ENCODE results near the gene DYRK1A.

DYRK1A gene

DNA sequence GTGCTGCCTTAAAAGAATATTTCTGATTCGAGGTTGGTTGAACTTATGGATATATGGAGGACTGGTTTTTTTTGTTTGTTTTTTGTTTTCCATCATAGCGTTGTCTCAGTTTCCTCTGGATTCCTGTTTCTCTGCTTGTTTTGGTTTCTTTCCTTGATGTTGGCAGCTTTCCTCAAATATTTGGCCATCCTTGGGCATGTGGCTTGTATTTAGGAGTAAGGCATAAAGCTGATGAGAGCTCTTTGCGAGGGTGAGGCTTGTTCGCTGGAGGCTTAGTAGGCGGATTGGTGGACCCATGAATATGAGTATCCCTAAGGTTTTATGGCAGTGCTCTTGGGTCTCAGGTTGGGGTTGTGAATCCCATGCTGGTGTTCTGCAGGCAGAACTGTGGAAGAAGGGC is 22.9 kb downstream of the DYRK1A start:
- POLR2A ChIA-PET (ENCODE audit: low non-redundant PET) = no interaction called here
- H3K27ac ChIP-seq = no peak overlapping the region
- CTCF ChIA-PET = no interaction called here
- TF ChIP-seq, protein P1, sequence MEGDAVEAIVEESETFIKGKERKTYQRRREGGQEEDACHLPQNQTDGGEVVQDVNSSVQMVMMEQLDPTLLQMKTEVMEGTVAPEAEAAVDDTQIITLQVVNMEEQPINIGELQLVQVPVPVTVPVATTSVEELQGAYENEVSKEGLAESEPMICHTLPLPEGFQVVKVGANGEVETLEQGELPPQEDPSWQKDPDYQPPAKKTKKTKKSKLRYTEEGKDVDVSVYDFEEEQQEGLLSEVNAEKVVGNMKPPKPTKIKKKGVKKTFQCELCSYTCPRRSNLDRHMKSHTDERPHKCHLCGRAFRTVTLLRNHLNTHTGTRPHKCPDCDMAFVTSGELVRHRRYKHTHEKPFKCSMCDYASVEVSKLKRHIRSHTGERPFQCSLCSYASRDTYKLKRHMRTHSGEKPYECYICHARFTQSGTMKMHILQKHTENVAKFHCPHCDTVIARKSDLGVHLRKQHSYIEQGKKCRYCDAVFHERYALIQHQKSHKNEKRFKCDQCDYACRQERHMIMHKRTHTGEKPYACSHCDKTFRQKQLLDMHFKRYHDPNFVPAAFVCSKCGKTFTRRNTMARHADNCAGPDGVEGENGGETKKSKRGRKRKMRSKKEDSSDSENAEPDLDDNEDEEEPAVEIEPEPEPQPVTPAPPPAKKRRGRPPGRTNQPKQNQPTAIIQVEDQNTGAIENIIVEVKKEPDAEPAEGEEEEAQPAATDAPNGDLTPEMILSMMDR (conservative IDR thresholded peaks at IDR 0.05; ENCODE audit: low read depth) = no peak
- no peak for DNase-seq (ENCODE audit: low spot score)

- no peak for DNase-seq (ENCODE audit: low spot score)
- POLR2A ChIA-PET (ENCODE audit: low non-redundant PET) = no interaction called here
These were observed 25.1 kb downstream of the DYRK1A start for GRCh38 chr21:37391666-37392065.

DNA sequence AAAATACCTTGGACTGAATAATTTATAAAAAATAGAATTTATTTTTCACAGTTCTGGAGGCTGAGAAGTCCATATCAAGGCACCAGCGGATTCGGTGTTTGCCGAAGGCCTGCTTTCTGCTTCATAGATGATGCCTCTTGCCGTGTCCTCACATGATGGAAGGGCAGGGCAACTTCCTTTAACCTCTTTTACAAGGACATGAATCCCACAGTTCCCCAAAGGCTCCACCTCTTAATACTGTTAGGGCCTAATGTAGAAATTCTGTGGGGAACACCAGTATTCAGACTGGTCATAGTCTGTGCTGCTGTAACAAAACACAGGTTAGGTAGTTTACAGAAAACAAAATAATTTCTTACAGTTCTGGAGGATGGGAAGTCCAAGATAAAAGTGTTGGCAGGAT is 25.9 kb downstream of the DYRK1A start:
- TF ChIP-seq, protein P1 (conservative IDR thresholded peaks at IDR 0.05; ENCODE audit: low read depth) = no peak
- DNase-seq (ENCODE audit: low spot score) = no peak
- no peak overlapping the region for H3K27ac ChIP-seq
- POLR2A ChIA-PET (ENCODE audit: low non-redundant PET) = no interaction called here
- CTCF ChIA-PET = interaction anchor here (0.6 to 0.8 kb wide), 2 partner anchors 12 to 18 kb away, joined by 3 to 6 read pairs; no protein-coding TSS in a partner anchor

More at GRCh38 chr21:37391666-37392065, 25.1 kb downstream of the DYRK1A start:
- TF ChIP-seq, protein P1 (conservative IDR thresholded peaks at IDR 0.05; ENCODE audit: low read depth) = no peak
- CTCF ChIA-PET = interaction anchor here (0.8 to 1.3 kb wide), 2 partner anchors 19 to 72 kb away, joined by 5 to 6 read pairs; no protein-coding TSS in a partner anchor
- H3K27ac ChIP-seq = no peak overlapping the region

- ChIA-PET CTCF (no interaction called here), POLR2A (ENCODE audit: low non-redundant PET) (no interaction called here)
- TF ChIP-seq, protein P1 (conservative IDR thresholded peaks at IDR 0.05; ENCODE audit: low read depth) = no peak
- H3K27ac ChIP-seq = no peak overlapping the region
- no peak for DNase-seq (ENCODE audit: low spot score)
These were observed 26.5 kb downstream of the DYRK1A start for GRCh38 chr21:37393030-37393429.

DNA sequence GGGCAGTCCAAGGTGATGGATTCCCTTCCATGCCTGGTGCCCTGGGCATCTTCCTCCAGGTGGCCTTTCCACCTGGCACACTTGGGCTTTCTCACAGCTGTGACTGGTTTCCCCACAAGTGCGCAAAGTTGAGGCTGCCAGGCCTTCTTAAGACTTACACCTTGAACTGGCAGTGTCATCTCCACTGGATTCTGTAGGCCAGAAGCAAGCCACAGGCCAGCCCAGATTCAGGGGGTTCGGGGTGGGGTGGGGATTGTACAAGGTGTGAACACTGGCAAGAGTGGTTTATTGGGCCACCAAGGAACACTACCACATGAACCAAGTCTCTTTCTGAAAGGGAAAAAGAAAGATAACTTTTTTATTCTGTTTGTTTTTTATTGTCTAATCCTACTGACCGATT is 27.2 kb downstream of the DYRK1A start:
- POLR2A ChIA-PET (ENCODE audit: low non-redundant PET) = no interaction called here
- no peak overlapping the region for H3K27ac ChIP-seq
- TF ChIP-seq, protein P1 (conservative IDR thresholded peaks at IDR 0.05; ENCODE audit: low read depth) = no peak
- no peak for DNase-seq (ENCODE audit: low spot score)
- CTCF ChIA-PET = no interaction called here

GRCh38 chr21:37395961-37396360 is 29.4 kb downstream of the DYRK1A start:
- no peak for DNase-seq (ENCODE audit: low spot score)
- TF ChIP-seq, protein P1 (conservative IDR thresholded peaks at IDR 0.05; ENCODE audit: low read depth) = no peak
- ChIA-PET CTCF (no interaction called here), POLR2A (ENCODE audit: low non-redundant PET) (no interaction called here)
- H3K27ac ChIP-seq = no peak overlapping the region

GRCh38 chr21:37396855-37397254 is 30.3 kb downstream of the DYRK1A start:
- no peak for DNase-seq (ENCODE audit: low spot score)
- POLR2A ChIA-PET (ENCODE audit: low non-redundant PET) = no interaction called here
- CTCF ChIA-PET = no interaction called here
- H3K27ac ChIP-seq = no peak overlapping the region
- TF ChIP-seq, protein P1 (conservative IDR thresholded peaks at IDR 0.05; ENCODE audit: low read depth) = no peak

Data from RWPE1 (cell line).